Fibroblast of skin of scalp (primary cell): Measurements from ENCODE around the gene NLRP6.
A peak's percentile ranks its signal among the peaks of the same experiment; 100 is the strongest.

Source experiments
- DNase-seq: peaks from one replicate; pipeline ENCODE4 v3.0.0-alpha.2; 2013

NLRP6 gene

GRCh38 chr11:293852-294661 lies 15.8 kb downstream of the NLRP6 start:
- DNase-seq = no peak

GRCh38 chr11:294780-295179 lies 16.6 kb downstream of the NLRP6 start:
- no peak for DNase-seq

- DNase-seq = no peak
Measured at GRCh38 chr11:295351-296170, 17.4 kb downstream of the NLRP6 start.

- no peak for DNase-seq
Measured at GRCh38 chr11:296171-297050, 18.2 kb downstream of the NLRP6 start.

- no peak for DNase-seq
Measured at GRCh38 chr11:297051-297585, 18.9 kb downstream of the NLRP6 start.

- DNase-seq = peak; percentile 60
Measured at GRCh38 chr11:297586-298405, 19.6 kb downstream of the NLRP6 start.

GRCh38 chr11:298406-299065 lies 20.3 kb downstream of the NLRP6 start:
- DNase-seq = no peak

GRCh38 chr11:299081-299891 lies 21.1 kb downstream of the NLRP6 start, which contains the start of gene IFITM5:
Gene IFITM5, minus strand, starts transcription at chr11:299526. Its CDS starts 36 bp downstream, at chr11:299490.
- no peak for DNase-seq

- peak; percentile 27 for DNase-seq
Measured at GRCh38 chr11:299951-300735, 21.9 kb downstream of the NLRP6 start.

- no peak for DNase-seq
Measured at GRCh38 chr11:303363-303762, 25.2 kb downstream of the NLRP6 start.

- no peak for DNase-seq
Measured at GRCh38 chr11:304061-304506, 25.9 kb downstream of the NLRP6 start.

- DNase-seq = peak; percentile 78
Measured at GRCh38 chr11:304915-305843, 27.0 kb downstream of the NLRP6 start.

- no peak for DNase-seq
Measured at GRCh38 chr11:305844-306211, 27.6 kb downstream of the NLRP6 start.

GRCh38 chr11:306645-307371 lies 28.6 kb downstream of the NLRP6 start:
- DNase-seq = no peak

- peak; percentile 87 for DNase-seq
Measured at GRCh38 chr11:307766-308708, 29.8 kb downstream of the NLRP6 start, which contains the start of gene IFITM2. Gene IFITM2, plus strand, starts transcription at chr11:307816. Its CDS starts 377 bp downstream, at chr11:308193.
